HG02852 (cell line): ENCODE measurements around the gene DNER.
"Not testable (repeated sequence)": the region's sequence is repeated elsewhere in the genome, so short reads cannot be mapped to it uniquely, and the experiment has no call there.

ENCODE experiments used
- ATAC-seq: cut with Tn5 transposase; IDR thresholded peaks from one replicate; pipeline ENCODE4 v1.9.1; 2021; ENCODE audit warnings: mild to moderate bottlenecking, moderate library complexity; ENCODE audit not compliant: unreplicated experiment

The DNER gene

GRCh38 chr2:229627728-229628127 lies 86.6 kb downstream of the DNER start:
- ATAC-seq = no peak

GRCh38 chr2:229622495-229623355 lies 91.6 kb downstream of the DNER start:
- ATAC-seq = no peak

GRCh38 chr2:229620759-229621158 lies 93.6 kb downstream of the DNER start:
- no peak for ATAC-seq

- ATAC-seq = no peak
Observed at GRCh38 chr2:229620289-229620688, 94.1 kb downstream of the DNER start.

GRCh38 chr2:229616433-229616832 lies 97.9 kb downstream of the DNER start:
- no peak for ATAC-seq

- not testable (repeated sequence) for ATAC-seq
Observed at GRCh38 chr2:229614021-229614420, 100.3 kb downstream of the DNER start.

GRCh38 chr2:229612384-229612971 lies 101.9 kb downstream of the DNER start:
- no peak for ATAC-seq

GRCh38 chr2:229611360-229611759 lies 103.0 kb downstream of the DNER start:
- ATAC-seq = no peak

- no peak for ATAC-seq
Observed at GRCh38 chr2:229610872-229611271, 103.5 kb downstream of the DNER start.

- no peak for ATAC-seq
Observed at GRCh38 chr2:229610333-229610732, 104.0 kb downstream of the DNER start.

GRCh38 chr2:229601936-229602335 lies 112.4 kb downstream of the DNER start:
- ATAC-seq = no peak

- ATAC-seq = no peak
Observed at GRCh38 chr2:229601396-229601795, 113.0 kb downstream of the DNER start.

GRCh38 chr2:229598227-229598626 lies 116.1 kb downstream of the DNER start:
- ATAC-seq = no peak

- no peak for ATAC-seq
Observed at GRCh38 chr2:229596796-229597195, 117.6 kb downstream of the DNER start.

- no peak for ATAC-seq
Observed at GRCh38 chr2:229591611-229592010, 122.7 kb downstream of the DNER start.

- ATAC-seq = peak; percentile 93
Observed at GRCh38 chr2:229586746-229587705, 127.3 kb downstream of the DNER start.

- ATAC-seq = no peak
Observed at GRCh38 chr2:229586012-229586411, 128.3 kb downstream of the DNER start.

- ATAC-seq = no peak
Observed at GRCh38 chr2:229582151-229582550, 132.2 kb downstream of the DNER start.

- ATAC-seq = no peak
Observed at GRCh38 chr2:229578052-229578846, 136.1 kb downstream of the DNER start.

- no peak for ATAC-seq
Observed at GRCh38 chr2:229575569-229576315, 138.6 kb downstream of the DNER start.
